ENCODE data around the gene LVRN.

The LVRN gene

GRCh38 chr5:116035123-116035522 is 72.8 kb downstream of the LVRN start:
- TF ChIP-seq GATA3 (IDR thresholded peaks at IDR 0.05; ENCODE audit: low read depth, low read length) (no peak), GATA2 (IDR thresholded peaks at IDR 0.05; ENCODE audit: low read depth, low read length) (no peak)

DNA sequence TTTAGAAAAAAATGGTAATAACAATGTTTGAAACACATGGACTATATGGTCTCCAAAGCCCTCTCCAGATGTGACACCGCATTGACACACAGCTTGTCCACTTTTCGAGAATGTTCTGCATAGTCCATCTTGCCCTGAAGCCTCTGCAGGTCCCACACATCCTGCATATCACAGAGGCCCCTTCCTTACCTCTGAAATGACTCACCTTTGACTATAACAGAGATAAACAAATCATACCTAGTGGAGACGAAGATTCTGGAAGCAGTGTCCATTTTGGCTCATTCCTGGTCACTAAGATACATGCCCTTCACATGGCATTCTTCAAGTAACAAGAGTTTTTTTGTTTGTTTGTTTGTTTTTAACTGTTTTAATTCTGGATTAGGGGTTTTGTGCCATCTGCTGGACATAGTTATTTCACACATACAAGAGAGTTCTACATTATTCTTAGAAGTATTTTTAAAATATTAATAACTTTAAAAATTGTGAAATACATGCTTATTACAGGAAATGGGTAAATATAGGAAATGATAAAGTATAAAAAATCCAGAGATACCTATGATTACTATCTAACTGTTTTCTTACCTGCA is 75.1 kb downstream of the LVRN start:
- no peak for TF ChIP-seq GATA2 (IDR thresholded peaks at IDR 0.05; ENCODE audit: low read depth, low read length)
- no peak for TF ChIP-seq GATA3 (IDR thresholded peaks at IDR 0.05; ENCODE audit: low read depth, low read length)

DNA sequence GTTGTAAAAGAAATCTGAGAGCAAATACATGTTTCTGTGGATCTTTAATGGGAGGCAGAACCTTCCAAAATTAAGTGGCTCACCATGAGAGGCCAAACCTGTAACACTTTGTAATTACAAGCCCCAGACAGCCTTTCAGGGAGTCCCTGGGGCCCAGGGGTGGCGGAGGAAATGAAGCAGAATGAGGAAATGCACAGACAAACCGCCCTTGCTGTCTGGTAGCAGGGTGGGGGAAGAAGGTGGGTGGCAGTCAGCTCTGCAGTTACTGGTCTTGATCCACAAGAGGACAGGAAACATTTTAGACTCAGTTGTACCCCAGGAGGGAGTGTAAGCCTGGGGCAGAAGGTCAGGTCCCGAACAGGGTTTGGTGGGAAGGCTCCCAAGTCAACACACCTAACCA is 76.5 kb downstream of the LVRN start:
- TF ChIP-seq GATA3 (IDR thresholded peaks at IDR 0.05; ENCODE audit: low read depth, low read length) (no peak), GATA2 (IDR thresholded peaks at IDR 0.05; ENCODE audit: low read depth, low read length) (no peak)

DNA sequence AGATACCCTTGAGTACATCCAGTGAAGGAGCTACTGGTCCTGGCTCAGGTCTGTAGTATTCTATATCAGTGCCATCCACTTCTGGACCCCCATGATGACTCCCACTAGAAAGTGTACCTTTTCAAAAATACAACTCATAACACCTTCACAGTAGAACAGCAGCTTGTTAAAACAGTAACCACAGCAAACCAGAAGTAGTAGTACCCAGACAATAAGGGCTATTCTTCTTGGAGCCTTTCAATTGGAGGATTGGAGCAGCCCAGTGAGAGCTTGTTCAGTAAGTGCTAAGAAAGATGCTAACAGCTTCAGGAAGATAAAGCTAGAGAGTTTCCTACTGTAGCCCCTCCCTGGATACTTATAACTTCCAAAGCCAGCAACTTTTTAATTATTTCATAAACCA is 80.1 kb downstream of the LVRN start:
- TF ChIP-seq GATA3 (IDR thresholded peaks at IDR 0.05; ENCODE audit: low read depth, low read length), result no peak
- TF ChIP-seq GATA2 (IDR thresholded peaks at IDR 0.05; ENCODE audit: low read depth, low read length), result no peak

GRCh38 chr5:116044073-116044472 is 81.8 kb downstream of the LVRN start:
- TF ChIP-seq GATA2 (IDR thresholded peaks at IDR 0.05; ENCODE audit: low read depth, low read length) (no peak), GATA3 (IDR thresholded peaks at IDR 0.05; ENCODE audit: low read depth, low read length) (no peak)

GRCh38 chr5:116045821-116046220 is 83.5 kb downstream of the LVRN start:
- TF ChIP-seq GATA2 (IDR thresholded peaks at IDR 0.05; ENCODE audit: low read depth, low read length) (no peak), GATA3 (IDR thresholded peaks at IDR 0.05; ENCODE audit: low read depth, low read length) (no peak)

DNA sequence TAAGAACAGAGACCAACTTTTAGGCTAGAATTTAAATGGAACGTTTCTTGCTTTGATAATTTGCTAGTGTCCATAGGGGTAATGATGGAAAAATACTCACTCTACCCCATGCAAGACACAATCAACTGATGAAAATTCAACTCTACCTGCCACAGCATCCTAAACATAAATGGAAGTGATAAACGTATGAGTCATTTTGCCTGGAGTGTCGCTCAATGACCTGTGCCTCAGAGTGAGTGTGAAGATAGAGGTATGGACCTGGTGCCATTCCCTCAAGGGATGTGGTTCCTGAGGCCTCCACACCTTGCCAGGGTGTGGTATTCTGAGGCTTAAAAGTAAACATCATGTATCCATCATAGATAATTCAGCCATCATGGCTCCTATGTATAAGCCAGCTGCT is 84.0 kb downstream of the LVRN start:
- no peak for TF ChIP-seq GATA3 (IDR thresholded peaks at IDR 0.05; ENCODE audit: low read depth, low read length)
- no peak for TF ChIP-seq GATA2 (IDR thresholded peaks at IDR 0.05; ENCODE audit: low read depth, low read length)

DNA sequence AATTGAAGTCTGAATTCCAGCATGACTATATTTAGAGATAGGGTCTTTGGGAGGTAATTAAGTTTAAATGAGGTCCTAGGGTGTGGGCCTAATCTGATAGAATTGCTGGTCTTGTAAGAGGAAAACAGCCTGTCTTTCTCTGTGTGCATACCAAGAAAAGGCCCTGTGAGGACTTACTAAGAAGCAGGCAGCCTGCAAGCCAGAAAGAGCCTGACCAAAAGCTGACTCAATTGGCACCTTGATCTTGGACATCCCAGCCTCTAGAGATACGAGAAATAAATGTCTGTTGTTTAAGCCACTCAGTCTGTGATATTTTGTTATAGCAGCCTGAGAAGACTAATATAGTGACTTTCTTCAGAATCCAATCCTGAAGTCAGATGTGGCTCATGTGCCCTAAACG is 84.5 kb downstream of the LVRN start:
- no peak for TF ChIP-seq GATA2 (IDR thresholded peaks at IDR 0.05; ENCODE audit: low read depth, low read length)
- TF ChIP-seq GATA3 (IDR thresholded peaks at IDR 0.05; ENCODE audit: low read depth, low read length), result no peak

DNA sequence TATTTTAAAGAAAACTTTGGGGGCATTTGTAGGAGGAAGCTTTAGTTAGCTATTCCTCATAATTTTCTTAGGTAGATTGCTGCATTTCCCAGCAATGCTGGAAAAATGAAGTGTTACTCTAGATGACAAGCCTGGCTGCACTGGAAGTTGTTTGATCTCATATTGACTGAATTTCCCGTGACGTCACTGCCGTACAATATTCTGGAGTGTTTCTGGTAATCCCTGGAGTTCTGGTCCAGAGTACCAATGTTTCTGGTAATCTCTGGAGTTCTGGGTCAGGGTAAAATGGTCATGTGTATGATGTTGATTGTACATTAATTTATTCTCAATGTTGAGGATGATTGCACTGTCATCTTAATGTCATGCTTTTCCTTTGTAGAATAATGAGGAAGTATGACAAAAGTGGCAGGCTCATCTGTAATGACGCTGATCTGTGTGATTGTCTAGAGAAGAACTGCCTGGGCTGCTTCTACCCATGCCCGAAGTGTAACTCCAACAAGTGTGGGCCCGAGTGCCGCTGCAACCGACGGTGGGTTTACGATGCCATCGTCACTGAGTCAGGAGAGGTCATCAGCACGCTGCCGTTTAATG is 96.2 kb downstream of the LVRN start:
- no peak for TF ChIP-seq GATA2 (IDR thresholded peaks at IDR 0.05; ENCODE audit: low read depth, low read length)
- TF ChIP-seq GATA3 (IDR thresholded peaks at IDR 0.05; ENCODE audit: low read depth, low read length), result no peak

DNA sequence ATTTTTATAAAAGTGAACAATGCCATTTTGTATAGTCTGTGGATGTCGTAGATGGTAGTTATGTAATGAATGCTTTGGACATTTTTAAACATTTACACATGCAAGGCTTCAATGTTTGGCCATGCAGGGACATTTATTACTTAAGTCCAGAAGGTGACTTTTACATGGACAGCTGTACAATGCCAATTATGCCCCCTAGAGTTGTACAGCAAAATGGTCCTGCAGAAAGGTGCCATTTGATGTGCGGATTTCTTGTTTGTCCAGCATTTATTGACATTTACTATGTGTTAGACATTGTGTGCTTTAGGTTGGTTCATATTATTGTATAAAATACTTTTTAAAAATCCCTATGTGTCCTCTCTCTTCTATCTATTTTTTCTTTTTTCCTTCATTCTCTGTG is 100.1 kb downstream of the LVRN start:
- TF ChIP-seq GATA3 (IDR thresholded peaks at IDR 0.05; ENCODE audit: low read depth, low read length) (no peak), GATA2 (IDR thresholded peaks at IDR 0.05; ENCODE audit: low read depth, low read length) (no peak)

- TF ChIP-seq GATA2 (IDR thresholded peaks at IDR 0.05; ENCODE audit: low read depth, low read length), result no peak
These were observed 101.7 kb downstream of the LVRN start for GRCh38 chr5:116063950-116064349.

DNA sequence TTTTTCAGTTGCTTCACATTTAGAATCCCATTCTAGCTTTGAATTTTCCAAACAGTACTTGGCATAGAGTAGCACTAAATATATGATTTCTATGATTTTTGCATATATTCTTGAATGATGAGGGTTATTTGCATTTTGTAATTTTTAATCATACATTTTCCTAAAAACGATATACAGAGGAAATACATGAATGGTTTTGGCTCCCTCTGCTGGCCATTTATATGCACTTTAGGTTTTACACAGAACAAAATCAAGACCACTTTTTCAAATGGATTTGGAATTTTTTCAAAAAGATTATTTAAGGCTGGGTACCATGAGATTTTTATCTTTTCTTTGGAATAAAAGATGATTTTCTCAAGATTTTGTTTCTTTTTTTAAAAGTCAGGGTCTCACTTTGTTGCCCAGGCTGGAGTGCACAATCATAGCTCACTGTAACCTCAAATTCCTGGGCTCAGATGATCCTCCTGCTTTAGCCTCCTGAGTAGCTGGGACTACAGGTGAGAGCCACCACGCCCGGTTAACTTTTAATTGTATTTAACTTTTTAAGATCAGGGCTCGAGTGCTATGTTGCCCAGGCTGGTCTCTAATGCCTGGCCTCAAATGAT is 105.9 kb downstream of the LVRN start:
- TF ChIP-seq GATA3 (IDR thresholded peaks at IDR 0.05; ENCODE audit: low read depth, low read length) (no peak), GATA2 (IDR thresholded peaks at IDR 0.05; ENCODE audit: low read depth, low read length) (no peak)

- TF ChIP-seq GATA2 (IDR thresholded peaks at IDR 0.05; ENCODE audit: low read depth, low read length), result no peak
These were observed 108.9 kb downstream of the LVRN start for GRCh38 chr5:116071211-116071610.

GRCh38 chr5:116075191-116075831 is 113.0 kb downstream of the LVRN start:
- TF ChIP-seq GATA2 (IDR thresholded peaks at IDR 0.05; ENCODE audit: low read depth, low read length) (no peak), GATA3 (IDR thresholded peaks at IDR 0.05; ENCODE audit: low read depth, low read length) (no peak)

- TF ChIP-seq GATA2 (IDR thresholded peaks at IDR 0.05; ENCODE audit: low read depth, low read length) (no peak), GATA3 (IDR thresholded peaks at IDR 0.05; ENCODE audit: low read depth, low read length) (no peak)
These were observed 114.2 kb downstream of the LVRN start for GRCh38 chr5:116076496-116076895.

All from SH-SY5Y (cell line).